ENCODE measurements around the gene IFNAR2. TPM values are rescaled to one million over a fixed set of nuclear protein-coding genes. Genes with fewer than 3 reads are reported as not detected.
"Not testable (repeated sequence)": the region's sequence is repeated elsewhere in the genome, so short reads cannot be mapped to it uniquely, and the experiment has no call there.

The IFNAR2 gene
- total RNA-seq, 2 donors from 2014 or later = 8.6 to 17.7 TPM

DNA sequence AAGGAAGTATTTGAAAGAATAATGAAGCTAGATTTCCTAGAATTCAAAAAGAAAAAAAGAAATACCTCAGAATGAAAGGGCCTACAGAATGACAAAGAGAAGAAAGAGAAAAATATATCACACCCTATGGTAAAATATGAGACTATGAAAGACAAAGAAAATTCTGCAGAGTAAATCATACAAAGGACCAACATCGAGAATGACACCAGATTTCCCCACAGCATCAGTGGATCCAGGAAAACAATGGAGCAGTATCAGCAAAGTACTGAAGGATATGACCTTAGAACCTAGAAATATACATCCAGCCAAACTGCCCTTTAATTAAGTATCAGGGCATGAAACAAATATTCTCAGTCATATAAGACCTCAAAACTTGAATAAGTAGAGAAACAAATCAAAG is 21.2 kb upstream of the IFNAR2 start:
- no peak for ATAC-seq
- intact Hi-C loops (cut with DNase I, micrococcal nuclease) = loop anchor here in 1 of 2 donors (10.0 kb wide), 1 partner anchor 56 kb away; the partner anchor contains the start of gene IL10RB
- no peak for DNase-seq

DNA sequence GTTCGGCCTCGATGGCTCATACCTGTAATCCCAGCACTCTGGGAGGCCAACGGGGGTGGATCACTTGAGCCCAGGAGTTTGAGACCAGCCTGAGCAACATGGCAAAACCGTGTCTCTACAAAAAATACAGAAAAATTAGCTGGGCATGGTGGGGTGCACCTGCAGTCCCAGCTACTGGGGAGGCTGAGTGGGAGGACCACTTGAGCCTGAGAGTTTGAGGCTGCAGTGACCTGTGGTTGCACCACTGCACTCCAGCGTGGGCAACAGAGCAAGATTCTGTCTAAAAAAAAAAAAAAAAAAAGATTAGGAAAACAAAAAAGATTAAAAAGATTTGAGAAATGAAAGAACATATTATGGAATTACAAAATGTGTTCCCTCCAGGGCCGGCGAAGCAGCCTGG is 18.4 kb upstream of the IFNAR2 start:
- intact Hi-C loops (cut with DNase I, micrococcal nuclease) = no loop called here
- no peak for ATAC-seq
- DNase-seq = no peak

GRCh38 chr21:33211732-33212131 is 18.0 kb upstream of the IFNAR2 start:
- intact Hi-C loops (cut with DNase I, micrococcal nuclease) = no loop called here

DNA sequence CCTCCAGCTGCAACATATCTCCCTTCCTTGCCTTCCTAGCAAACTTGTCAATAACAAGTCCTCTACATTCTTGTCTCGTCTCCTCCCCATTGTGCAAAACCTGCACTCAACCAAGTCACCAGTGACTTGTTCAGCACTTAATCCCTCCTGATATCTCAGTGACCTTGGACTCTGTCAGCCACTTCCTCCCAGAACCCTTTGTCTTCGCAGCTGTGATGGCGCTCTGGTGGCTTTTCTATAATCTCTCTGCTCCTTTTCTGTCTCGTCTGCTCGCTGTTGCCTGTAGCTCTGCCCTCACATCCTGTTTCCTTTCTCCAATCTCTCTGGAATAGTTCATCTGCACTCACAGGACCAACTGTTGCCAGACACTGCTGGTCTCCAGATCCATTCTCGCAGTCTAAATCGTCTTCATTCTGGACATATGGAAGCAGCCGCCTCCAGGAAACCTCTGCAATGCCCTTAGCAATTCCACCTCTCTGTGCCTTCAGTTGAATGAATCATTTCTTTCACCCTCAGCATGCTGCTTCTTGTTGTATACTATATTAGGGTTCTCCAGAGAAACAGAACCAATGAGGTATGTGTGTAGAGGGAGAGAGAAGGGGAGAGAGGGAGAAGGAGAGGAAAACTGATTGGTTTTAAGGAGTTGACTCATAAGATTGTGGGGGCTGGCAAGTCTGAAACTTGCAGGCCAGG is 17.4 kb upstream of the IFNAR2 start:
- intact Hi-C loops (cut with DNase I, micrococcal nuclease) = no loop called here
- ATAC-seq (peak; percentile 24), DNase-seq (no peak)

More at GRCh38 chr21:33211732-33212131, 18.0 kb upstream of the IFNAR2 start:
- ATAC-seq = no peak
- DNase-seq = no peak

DNA sequence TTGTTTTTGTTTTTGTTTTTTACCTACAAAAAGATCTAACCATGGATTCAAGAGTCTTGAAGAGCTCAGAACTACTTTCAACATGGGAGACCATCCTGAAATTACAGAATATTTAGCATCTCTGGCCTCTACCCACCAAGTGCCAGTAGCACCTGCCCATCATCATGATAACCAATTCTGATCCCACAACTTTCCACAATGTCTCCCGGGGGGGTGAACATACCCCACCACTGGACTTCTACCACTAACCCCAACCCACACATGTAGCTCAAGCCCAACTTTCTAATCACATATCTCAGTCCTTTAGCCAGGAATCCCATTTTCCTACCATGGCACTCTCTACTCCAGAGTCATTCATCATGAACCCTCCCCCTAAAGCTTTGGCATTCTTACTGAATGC is 15.7 kb upstream of the IFNAR2 start:
- ATAC-seq (no peak), DNase-seq (no peak)
- intact Hi-C loops (cut with DNase I, micrococcal nuclease) = no loop called here

- DNase-seq (no peak), ATAC-seq (no peak)
- intact Hi-C loops (cut with DNase I, micrococcal nuclease) = no loop called here
Observed at GRCh38 chr21:33217138-33217520, 12.6 kb upstream of the IFNAR2 start.

DNA sequence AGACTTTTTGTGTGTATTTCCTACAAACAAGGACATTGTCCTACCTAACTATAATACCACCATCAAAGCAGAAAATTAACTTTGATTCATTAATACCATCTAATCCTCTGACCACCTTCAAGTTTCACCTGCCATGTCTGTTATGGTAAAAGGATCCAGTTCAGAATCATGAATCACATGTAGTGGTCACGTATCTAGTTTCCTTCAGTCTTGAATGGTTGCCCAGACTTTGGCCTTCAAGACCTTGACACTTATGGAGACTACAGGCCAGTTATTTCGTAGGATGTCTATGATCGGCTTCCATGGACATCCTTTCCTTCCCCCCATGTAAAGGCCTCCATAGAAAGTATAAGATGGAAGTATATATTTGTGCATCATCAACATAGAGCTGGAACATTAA is 10.4 kb upstream of the IFNAR2 start:
- DNase-seq = no peak
- no peak for ATAC-seq
- intact Hi-C loops (cut with DNase I, micrococcal nuclease) = no loop called here

DNA sequence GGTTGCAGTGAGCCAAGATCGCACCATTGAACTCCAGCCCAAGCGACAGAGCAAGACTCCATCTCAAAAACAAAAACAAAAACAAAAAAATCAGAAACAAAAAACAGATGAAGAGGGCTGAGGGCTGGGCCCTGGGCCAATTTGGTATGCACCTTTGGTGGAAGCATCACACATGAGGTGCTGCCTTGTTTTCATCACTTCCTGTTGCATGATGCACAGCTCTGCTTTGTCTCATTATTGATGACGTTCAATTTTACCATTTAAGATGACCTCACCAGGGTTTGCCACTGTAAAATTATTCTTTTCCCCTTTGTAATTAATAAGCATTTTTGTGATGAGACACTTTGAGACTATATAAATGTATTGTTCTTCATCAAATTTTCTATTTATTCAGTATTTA is 9.8 kb upstream of the IFNAR2 start:
- no peak for DNase-seq
- intact Hi-C loops (cut with DNase I, micrococcal nuclease) = no loop called here
- ATAC-seq = no peak

- DNase-seq; ATAC-seq; intact Hi-C loops (cut with DNase I, micrococcal nuclease): not testable (repeated sequence)
Observed at GRCh38 chr21:33225376-33225775, 4.4 kb upstream of the IFNAR2 start.

DNA sequence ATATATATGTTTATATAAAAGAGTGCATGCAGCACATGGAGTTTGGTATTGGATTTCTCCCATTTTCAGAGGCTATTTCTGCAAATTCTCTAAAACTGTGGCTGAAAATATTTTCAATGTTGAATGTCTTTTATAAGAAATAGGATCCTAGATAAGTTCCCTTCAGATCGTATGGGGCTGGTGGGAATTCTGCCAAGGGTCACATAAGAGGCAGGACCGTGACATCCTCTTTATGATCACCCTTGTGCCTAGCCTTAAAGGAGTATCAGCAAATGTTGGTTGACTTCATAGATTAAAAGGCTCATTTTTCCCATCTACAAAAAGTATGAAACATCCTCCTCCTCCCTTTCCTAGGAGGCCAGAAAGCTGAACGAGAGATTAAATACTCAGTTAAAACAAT is 1.3 kb upstream of the IFNAR2 start:
- ATAC-seq (no peak), DNase-seq (no peak)
- intact Hi-C loops (cut with DNase I, micrococcal nuclease) = no loop called here

GRCh38 chr21:33229099-33229783 is 497 bp upstream of the IFNAR2 start:
- DNase-seq = no peak
- no peak for ATAC-seq
- intact Hi-C loops (cut with DNase I, micrococcal nuclease) = no loop called here

DNA sequence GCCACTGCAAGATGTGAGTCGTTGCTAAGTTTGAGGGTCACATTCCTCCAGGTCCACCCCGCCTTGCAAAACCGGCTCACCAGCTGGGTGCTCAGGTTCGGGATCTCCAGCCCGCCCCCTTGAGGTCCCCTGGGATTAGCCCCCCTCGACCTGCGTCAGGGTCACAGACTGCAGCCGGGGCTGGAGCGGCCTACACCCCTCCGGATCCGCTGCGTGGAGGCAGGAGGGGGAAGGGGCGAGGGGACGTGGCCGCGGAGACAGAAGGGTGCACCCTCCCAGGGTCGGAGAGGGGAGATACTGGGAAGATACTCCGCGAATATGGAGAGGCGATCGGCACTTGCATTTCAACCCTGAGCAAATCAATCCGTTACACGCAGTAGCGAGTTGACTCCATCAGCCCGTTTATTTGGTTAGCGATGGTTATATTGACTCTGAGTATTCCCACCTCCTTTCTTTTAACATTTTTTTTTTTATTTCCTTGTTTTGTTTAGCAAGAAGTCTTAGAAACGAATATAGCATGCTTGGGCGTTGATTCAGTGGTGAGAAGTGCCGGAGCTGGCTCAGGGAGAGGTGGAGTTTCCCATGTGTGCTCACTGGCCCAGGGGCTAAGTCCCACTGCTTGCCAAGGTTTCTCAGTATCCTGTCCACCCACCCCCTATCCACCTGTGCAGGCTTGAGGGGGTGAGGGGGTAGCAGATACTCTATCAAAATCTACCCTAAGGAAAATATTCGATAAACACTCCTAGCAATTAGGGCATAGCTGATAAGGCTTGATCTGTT is 997 bp downstream of the IFNAR2 start:
- ATAC-seq (peak; percentile 44), DNase-seq (peak; percentile 58 to 69)
- intact Hi-C loops (cut with DNase I, micrococcal nuclease) = no loop called here

- DNase-seq (no peak), ATAC-seq (no peak)
- intact Hi-C loops (cut with DNase I, micrococcal nuclease) = no loop called here
Observed at GRCh38 chr21:33231526-33231925, 1.8 kb downstream of the IFNAR2 start.

GRCh38 chr21:33232291-33233034 is 2.7 kb downstream of the IFNAR2 start:
- intact Hi-C loops (cut with DNase I, micrococcal nuclease) = no loop called here
- ATAC-seq = no peak
- DNase-seq = no peak

DNA sequence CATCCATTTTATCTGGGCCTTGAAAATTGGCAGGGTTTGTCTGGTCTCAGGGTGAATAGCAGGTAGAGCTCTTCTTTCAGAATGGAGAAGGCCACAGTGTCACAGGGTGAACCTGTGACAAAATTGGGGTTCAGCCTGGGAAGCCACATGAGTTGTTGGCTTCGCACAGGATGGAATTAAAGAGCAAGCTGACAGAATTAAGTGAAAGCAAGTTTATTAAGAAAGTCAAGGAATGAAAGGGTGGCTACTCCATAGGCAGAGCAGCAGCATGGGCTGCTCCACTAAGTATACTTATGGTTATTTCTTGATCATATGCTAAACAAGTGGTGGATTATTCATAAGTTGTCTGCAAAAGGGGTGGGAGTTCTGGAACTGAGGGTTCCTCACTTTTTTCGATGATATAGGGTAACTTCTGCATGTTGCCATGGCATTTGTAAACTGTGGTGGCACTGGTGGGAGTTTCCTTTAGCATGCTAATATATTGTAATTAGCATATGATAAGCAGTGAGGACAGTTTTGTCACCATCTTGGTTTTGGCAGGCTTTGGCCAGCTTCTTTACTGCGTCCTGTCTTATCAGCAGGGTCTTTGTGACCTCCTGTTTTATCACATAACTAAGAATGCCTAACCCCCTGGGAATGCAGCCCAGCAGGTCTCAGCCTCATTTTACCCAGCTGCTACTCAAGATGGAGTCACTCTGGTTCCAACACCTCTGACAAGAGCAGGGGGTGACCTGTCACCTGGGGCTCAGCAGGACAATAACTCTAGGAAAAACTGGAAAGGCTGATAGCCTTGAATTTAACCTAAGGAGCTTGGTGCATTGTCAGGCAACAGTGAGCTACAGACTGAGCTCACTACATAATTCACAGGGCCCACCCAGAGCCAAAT is 5.1 kb downstream of the IFNAR2 start:
- intact Hi-C loops (cut with DNase I, micrococcal nuclease) = no loop called here
- ATAC-seq = no peak
- no peak for DNase-seq

DNA sequence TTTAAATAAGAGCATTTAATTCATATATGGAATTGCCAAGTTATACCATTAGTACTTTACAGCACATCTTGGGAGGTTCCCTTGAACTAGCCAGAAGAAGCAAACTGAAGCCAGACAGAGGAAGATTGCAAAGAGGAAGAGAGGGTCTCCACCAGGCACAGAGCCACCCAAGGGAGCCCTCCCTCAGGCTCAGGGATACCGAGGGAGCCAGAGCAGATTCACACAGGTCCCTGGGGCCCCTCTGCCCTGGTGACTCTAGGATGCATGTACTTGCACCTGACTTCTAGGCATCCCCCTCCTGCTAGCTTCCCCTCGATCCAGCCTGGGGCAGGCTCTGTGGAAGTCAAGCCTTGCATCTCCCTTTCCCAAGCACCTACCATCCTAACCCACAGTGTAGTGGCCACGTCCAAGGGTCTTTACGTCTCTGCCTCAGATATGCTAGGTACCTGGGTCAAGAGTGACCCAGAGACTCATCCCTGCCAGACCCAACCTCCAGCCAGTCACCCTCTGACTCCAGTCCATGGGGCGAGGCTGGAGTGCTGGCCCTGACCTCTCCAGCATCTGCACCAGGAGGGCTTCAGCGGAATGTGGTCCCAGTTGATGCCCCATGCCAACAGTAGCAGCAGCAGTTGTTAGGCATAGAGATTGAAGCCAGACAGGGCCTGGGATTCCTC is 6.4 kb downstream of the IFNAR2 start:
- DNase-seq (no peak), ATAC-seq (no peak)
- intact Hi-C loops (cut with DNase I, micrococcal nuclease) = no loop called here

DNA sequence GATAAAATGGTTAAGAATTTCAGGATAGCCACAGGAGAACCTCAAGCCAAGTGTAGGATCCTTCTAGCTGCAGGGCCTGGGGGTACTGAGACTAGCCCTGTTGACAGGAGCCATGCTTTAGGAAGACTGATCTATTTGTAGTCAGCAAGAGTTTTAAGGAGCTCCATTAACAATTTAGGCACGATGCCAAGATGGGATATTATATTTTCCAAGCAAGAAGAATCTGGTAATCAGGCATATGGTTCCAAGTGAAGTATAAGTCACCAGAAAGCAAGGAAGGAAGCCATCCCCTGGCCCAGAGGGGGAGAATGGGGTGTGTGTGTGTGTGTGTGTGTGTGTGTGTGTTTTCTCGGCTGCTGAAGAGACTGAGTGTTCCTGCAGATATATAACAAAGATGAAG is 7.0 kb downstream of the IFNAR2 start:
- ATAC-seq (no peak), DNase-seq (no peak)
- intact Hi-C loops (cut with DNase I, micrococcal nuclease) = no loop called here

DNA sequence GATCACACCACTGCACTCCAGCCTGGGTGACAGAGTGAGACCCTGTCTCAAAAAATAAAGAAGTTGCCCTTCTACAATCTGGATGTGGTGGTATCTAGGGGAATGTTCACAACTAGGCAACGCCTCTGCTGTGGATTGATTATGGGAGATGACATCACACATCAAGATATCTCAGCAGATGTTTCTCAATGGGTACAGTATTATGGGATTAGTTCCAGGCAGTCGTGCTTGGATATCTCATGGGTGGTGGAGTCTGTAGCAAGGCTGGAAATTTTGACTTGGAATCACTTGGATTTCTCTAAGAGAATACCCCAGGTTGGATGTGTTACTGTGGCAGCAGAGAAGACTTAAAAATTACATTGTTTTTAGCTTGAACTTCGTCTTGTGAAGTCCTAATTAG is 7.7 kb downstream of the IFNAR2 start:
- DNase-seq (no peak), ATAC-seq (no peak)
- intact Hi-C loops (cut with DNase I, micrococcal nuclease) = no loop called here
